ENCODE data around the gene UBXN1.

- TF ChIP-seq POLR2A (IDR thresholded peaks at IDR 0.05): no peak
- TF ChIP-seq CTCF (IDR thresholded peaks at IDR 0.05 in 4 of 5, conservative IDR thresholded peaks at IDR 0.05 in 1 of 5): no peak
Observed at GRCh38 chr11:62645671-62645945, 33.3 kb downstream of the UBXN1 start.

Measured in gastrocnemius medialis (tissue), 4 donors.